GM21390 (cell line): ENCODE measurements around the gene NFKBIZ.
"Not testable (repeated sequence)": the region's sequence is repeated elsewhere in the genome, so short reads cannot be mapped to it uniquely, and the experiment has no call there.

ENCODE experiments used
- ATAC-seq: cut with Tn5 transposase; IDR thresholded peaks from one replicate; pipeline ENCODE4 v1.9.1; 2021; ENCODE audit not compliant: unreplicated experiment

The NFKBIZ gene

GRCh38 chr3:101868534-101869464, 19.5 kb downstream of the NFKBIZ start:
- no peak for ATAC-seq

- no peak for ATAC-seq
These were observed 20.8 kb downstream of the NFKBIZ start for GRCh38 chr3:101870138-101870537.

- no peak for ATAC-seq
These were observed 24.3 kb downstream of the NFKBIZ start for GRCh38 chr3:101873619-101874018.

GRCh38 chr3:101876142-101876541, 26.8 kb downstream of the NFKBIZ start:
- no peak for ATAC-seq

- ATAC-seq = no peak
These were observed 29.3 kb downstream of the NFKBIZ start for GRCh38 chr3:101878589-101878988.

- ATAC-seq = no peak
These were observed 29.8 kb downstream of the NFKBIZ start for GRCh38 chr3:101879102-101879501.

- no peak for ATAC-seq
These were observed 30.4 kb downstream of the NFKBIZ start for GRCh38 chr3:101879623-101880284.

GRCh38 chr3:101884776-101885175, 35.5 kb downstream of the NFKBIZ start:
- no peak for ATAC-seq

- ATAC-seq = not testable (repeated sequence)
These were observed 36.3 kb downstream of the NFKBIZ start for GRCh38 chr3:101885584-101885983.

- no peak for ATAC-seq
These were observed 37.3 kb downstream of the NFKBIZ start for GRCh38 chr3:101886626-101887025.

- ATAC-seq = no peak
These were observed 39.3 kb downstream of the NFKBIZ start for GRCh38 chr3:101888653-101889052.

GRCh38 chr3:101890716-101891115, 41.4 kb downstream of the NFKBIZ start:
- no peak for ATAC-seq

- no peak for ATAC-seq
These were observed 43.3 kb downstream of the NFKBIZ start for GRCh38 chr3:101892648-101893047.

GRCh38 chr3:101896083-101896757, 46.9 kb downstream of the NFKBIZ start:
- no peak for ATAC-seq

- no peak for ATAC-seq
These were observed 47.7 kb downstream of the NFKBIZ start for GRCh38 chr3:101897013-101897412.

- ATAC-seq = no peak
These were observed 48.7 kb downstream of the NFKBIZ start for GRCh38 chr3:101898039-101898438.

GRCh38 chr3:101898752-101899169, 49.4 kb downstream of the NFKBIZ start:
- ATAC-seq = peak; percentile 92

- ATAC-seq = no peak
These were observed 51.0 kb downstream of the NFKBIZ start for GRCh38 chr3:101900316-101900715.

- ATAC-seq = no peak
These were observed 51.4 kb downstream of the NFKBIZ start for GRCh38 chr3:101900736-101901135.

GRCh38 chr3:101902041-101902440, 52.7 kb downstream of the NFKBIZ start:
- peak; percentile 58 for ATAC-seq

- ATAC-seq = no peak
These were observed 54.1 kb downstream of the NFKBIZ start for GRCh38 chr3:101903451-101903871.

- ATAC-seq = not testable (repeated sequence)
These were observed 56.3 kb downstream of the NFKBIZ start for GRCh38 chr3:101905573-101905972.
